Activated naive CD4-positive, alpha-beta T cell treated with anti-CD3 and anti-CD28 coated beads, Interleukin-2, amount 50 U/mL, for 24 hours (primary cell): ENCODE measurements around the gene NLGN4X.
"Not testable (repeated sequence)": the region's sequence is repeated elsewhere in the genome, so short reads cannot be mapped to it uniquely, and the experiment has no call there.

ENCODE experiments used
- H3K27ac Mint-ChIP-seq: one replicate; pipeline ENCODE4 v1.8.0; 2021; ENCODE audit warnings: mild to moderate bottlenecking, mixed read lengths
- H3K27me3 Mint-ChIP-seq: one replicate; pipeline ENCODE4 v1.8.0; 2021; ENCODE audit warnings: mixed read lengths
- H3K36me3 Mint-ChIP-seq: one replicate; pipeline ENCODE4 v1.8.0; 2021; ENCODE audit warnings: mixed read lengths
- H3K4me1 Mint-ChIP-seq: one replicate; pipeline ENCODE4 v1.8.0; 2021; ENCODE audit warnings: mixed read lengths
- H3K4me3 Mint-ChIP-seq: one replicate; pipeline ENCODE4 v1.8.0; 2021; ENCODE audit warnings: mild to moderate bottlenecking, mixed read lengths
- H3K9me3 Mint-ChIP-seq: one replicate; pipeline ENCODE4 v1.8.0; 2021; ENCODE audit warnings: mixed read lengths

NLGN4X gene

GRCh38 chrX:6002056-6002455 is 226.6 kb downstream of the NLGN4X start:
- Mint-ChIP-seq H3K36me3 (no peaks in the 10 kb centered on the region), H3K27me3 (no peaks in the 10 kb centered on the region), H3K27ac (no peak overlapping the region), H3K4me3 (no peak overlapping the region), H3K4me1 (no peaks in the 10 kb centered on the region), H3K9me3 (no peaks in the 10 kb centered on the region)

- Mint-ChIP-seq H3K9me3 (no peaks in the 10 kb centered on the region), H3K4me3 (no peak overlapping the region), H3K4me1 (no peaks in the 10 kb centered on the region), H3K27me3 (no peaks in the 10 kb centered on the region), H3K27ac (no peak overlapping the region), H3K36me3 (no peaks in the 10 kb centered on the region)
Measured at GRCh38 chrX:5998901-5999300, 229.8 kb downstream of the NLGN4X start.

GRCh38 chrX:5998456-5998855 is 230.2 kb downstream of the NLGN4X start:
- no peaks in the 10 kb centered on the region for H3K9me3 Mint-ChIP-seq
- H3K4me3 Mint-ChIP-seq: no peak overlapping the region
- H3K36me3 Mint-ChIP-seq: no peaks in the 10 kb centered on the region
- H3K4me1 Mint-ChIP-seq: no peaks in the 10 kb centered on the region
- H3K27me3 Mint-ChIP-seq: no peaks in the 10 kb centered on the region
- H3K27ac Mint-ChIP-seq: no peak overlapping the region

GRCh38 chrX:5991393-5991792 is 237.3 kb downstream of the NLGN4X start:
- Mint-ChIP-seq H3K4me3 (no peak overlapping the region), H3K4me1 (no peaks in the 10 kb centered on the region), H3K27ac (no peak overlapping the region), H3K36me3 (no peaks in the 10 kb centered on the region), H3K9me3 (no peaks in the 10 kb centered on the region), H3K27me3 (no peaks in the 10 kb centered on the region)

GRCh38 chrX:5979338-5979737 is 249.3 kb downstream of the NLGN4X start:
- no peaks in the 10 kb centered on the region for H3K27me3 Mint-ChIP-seq
- H3K9me3 Mint-ChIP-seq: no peaks in the 10 kb centered on the region
- H3K4me1 Mint-ChIP-seq: no peaks in the 10 kb centered on the region
- no peaks in the 10 kb centered on the region for H3K36me3 Mint-ChIP-seq
- H3K4me3 Mint-ChIP-seq: no peak overlapping the region
- H3K27ac Mint-ChIP-seq: no peak overlapping the region

GRCh38 chrX:5976332-5976731 is 252.3 kb downstream of the NLGN4X start:
- no peaks in the 10 kb centered on the region for H3K36me3 Mint-ChIP-seq
- H3K9me3 Mint-ChIP-seq: no peaks in the 10 kb centered on the region
- no peaks in the 10 kb centered on the region for H3K4me1 Mint-ChIP-seq
- H3K4me3 Mint-ChIP-seq: no peak overlapping the region
- no peak overlapping the region for H3K27ac Mint-ChIP-seq
- no peaks in the 10 kb centered on the region for H3K27me3 Mint-ChIP-seq

GRCh38 chrX:5971300-5971699 is 257.4 kb downstream of the NLGN4X start:
- no peaks in the 10 kb centered on the region for H3K9me3 Mint-ChIP-seq
- no peak overlapping the region for H3K4me3 Mint-ChIP-seq
- H3K36me3 Mint-ChIP-seq: no peaks in the 10 kb centered on the region
- no peak overlapping the region for H3K27ac Mint-ChIP-seq
- no peaks in the 10 kb centered on the region for H3K4me1 Mint-ChIP-seq
- H3K27me3 Mint-ChIP-seq: no peaks in the 10 kb centered on the region

GRCh38 chrX:5965406-5965805 is 263.3 kb downstream of the NLGN4X start:
- Mint-ChIP-seq H3K4me3 (no peak overlapping the region), H3K27me3 (no peaks in the 10 kb centered on the region), H3K36me3 (no peaks in the 10 kb centered on the region), H3K27ac (no peak overlapping the region), H3K9me3 (no peaks in the 10 kb centered on the region), H3K4me1 (no peaks in the 10 kb centered on the region)

GRCh38 chrX:5959286-5959685 is 269.4 kb downstream of the NLGN4X start:
- H3K36me3 Mint-ChIP-seq: no peaks in the 10 kb centered on the region
- no peaks in the 10 kb centered on the region for H3K9me3 Mint-ChIP-seq
- no peaks in the 10 kb centered on the region for H3K4me1 Mint-ChIP-seq
- H3K27ac Mint-ChIP-seq: no peak overlapping the region
- H3K4me3 Mint-ChIP-seq: no peak overlapping the region
- H3K27me3 Mint-ChIP-seq: no peaks in the 10 kb centered on the region

GRCh38 chrX:5958523-5958922 is 270.1 kb downstream of the NLGN4X start:
- H3K4me1 Mint-ChIP-seq: no peaks in the 10 kb centered on the region

GRCh38 chrX:5957506-5957905 is 271.2 kb downstream of the NLGN4X start:
- Mint-ChIP-seq H3K4me3 (no peak overlapping the region), H3K27ac (no peak overlapping the region), H3K4me1 (no peaks in the 10 kb centered on the region), H3K27me3 (no peaks in the 10 kb centered on the region), H3K36me3 (no peaks in the 10 kb centered on the region), H3K9me3 (no peaks in the 10 kb centered on the region)

More at GRCh38 chrX:5958523-5958922, 270.1 kb downstream of the NLGN4X start:
- Mint-ChIP-seq H3K4me3 (no peak overlapping the region), H3K36me3 (no peaks in the 10 kb centered on the region), H3K9me3 (no peaks in the 10 kb centered on the region), H3K27ac (no peak overlapping the region), H3K27me3 (no peaks in the 10 kb centered on the region)

GRCh38 chrX:5936438-5936837 is 292.2 kb downstream of the NLGN4X start:
- no peaks in the 10 kb centered on the region for H3K36me3 Mint-ChIP-seq
- H3K4me1 Mint-ChIP-seq: no peaks in the 10 kb centered on the region
- H3K4me3 Mint-ChIP-seq: no peak overlapping the region
- no peak overlapping the region for H3K27ac Mint-ChIP-seq
- H3K9me3 Mint-ChIP-seq: peaks cover 6% of the 10 kb centered on the region
- no peaks in the 10 kb centered on the region for H3K27me3 Mint-ChIP-seq

- Mint-ChIP-seq H3K36me3 (no peaks in the 10 kb centered on the region), H3K4me1 (no peaks in the 10 kb centered on the region), H3K27me3 (no peaks in the 10 kb centered on the region), H3K4me3 (no peak overlapping the region), H3K9me3 (no peaks in the 10 kb centered on the region), H3K27ac (no peak overlapping the region)
Measured at GRCh38 chrX:5928224-5928623, 300.4 kb downstream of the NLGN4X start.

- no peaks in the 10 kb centered on the region for H3K27me3 Mint-ChIP-seq
- H3K27ac Mint-ChIP-seq: no peak overlapping the region
- no peaks in the 10 kb centered on the region for H3K9me3 Mint-ChIP-seq
- H3K4me3 Mint-ChIP-seq: no peak overlapping the region
- H3K4me1 Mint-ChIP-seq: no peaks in the 10 kb centered on the region
- no peaks in the 10 kb centered on the region for H3K36me3 Mint-ChIP-seq
Measured at GRCh38 chrX:5916945-5917344, 311.7 kb downstream of the NLGN4X start.

- no peaks in the 10 kb centered on the region for H3K9me3 Mint-ChIP-seq
- no peaks in the 10 kb centered on the region for H3K36me3 Mint-ChIP-seq
- H3K4me3 Mint-ChIP-seq: no peak overlapping the region
- H3K27ac Mint-ChIP-seq: no peak overlapping the region
- H3K4me1 Mint-ChIP-seq: no peaks in the 10 kb centered on the region
- no peaks in the 10 kb centered on the region for H3K27me3 Mint-ChIP-seq
Measured at GRCh38 chrX:5915783-5916182, 312.9 kb downstream of the NLGN4X start.

- H3K36me3 Mint-ChIP-seq: no peaks in the 10 kb centered on the region
- H3K27me3 Mint-ChIP-seq: no peaks in the 10 kb centered on the region
Measured at GRCh38 chrX:5907207-5907606, 321.5 kb downstream of the NLGN4X start.

GRCh38 chrX:5903586-5904190 is 325.0 kb downstream of the NLGN4X start:
- H3K4me3 Mint-ChIP-seq, H3K4me1 Mint-ChIP-seq, H3K36me3 Mint-ChIP-seq, H3K9me3 Mint-ChIP-seq, H3K27me3 Mint-ChIP-seq, H3K27ac Mint-ChIP-seq: not testable (repeated sequence)

More at GRCh38 chrX:5907207-5907606, 321.5 kb downstream of the NLGN4X start:
- no peaks in the 10 kb centered on the region for H3K9me3 Mint-ChIP-seq
- H3K4me1 Mint-ChIP-seq: no peaks in the 10 kb centered on the region
- no peak overlapping the region for H3K27ac Mint-ChIP-seq
- H3K4me3 Mint-ChIP-seq: no peak overlapping the region
